GM18870 (cell line): ENCODE measurements around the gene DEPDC4.
A peak's percentile ranks its signal among the peaks of the same experiment; 100 is the strongest.
"Not testable (repeated sequence)": the region's sequence is repeated elsewhere in the genome, so short reads cannot be mapped to it uniquely, and the experiment has no call there.

ENCODE experiments used
- ATAC-seq: cut with Tn5 transposase; IDR thresholded peaks from one replicate; pipeline ENCODE4 v1.9.1; 2021; ENCODE audit warnings: moderate library complexity; ENCODE audit not compliant: unreplicated experiment

The DEPDC4 gene

GRCh38 chr12:100266835-100267602, at the start of gene DEPDC4, which contains the start of gene SCYL2:
TSS of gene DEPDC4 (minus strand) at chr12:100267079. CDS start at chr12:100267076, 3 bp downstream.
TSS of gene SCYL2 (plus strand) at chr12:100267177. CDS start at chr12:100282971, 15,794 bp downstream.
- ATAC-seq = peak; percentile 90

DNA sequence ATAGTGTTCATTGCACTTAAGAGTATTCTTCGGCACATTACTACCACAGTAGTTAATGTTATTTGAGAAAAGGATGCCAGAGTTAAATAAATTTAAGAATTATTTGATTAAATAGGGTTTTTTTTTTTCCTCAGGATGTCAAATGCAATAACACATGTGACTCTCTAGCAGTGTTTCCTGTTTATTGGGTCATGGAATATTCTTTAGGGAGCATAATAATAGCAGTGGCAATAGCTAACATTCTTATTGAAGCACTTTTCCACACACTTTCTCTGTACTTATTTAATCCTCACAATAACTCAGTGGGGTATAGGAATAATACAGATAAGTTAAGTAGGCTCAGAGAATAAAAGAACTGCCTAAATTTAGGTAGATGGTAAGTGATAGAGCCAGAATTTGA, 44.4 kb upstream of the DEPDC4 start:
- ATAC-seq = no peak

DNA sequence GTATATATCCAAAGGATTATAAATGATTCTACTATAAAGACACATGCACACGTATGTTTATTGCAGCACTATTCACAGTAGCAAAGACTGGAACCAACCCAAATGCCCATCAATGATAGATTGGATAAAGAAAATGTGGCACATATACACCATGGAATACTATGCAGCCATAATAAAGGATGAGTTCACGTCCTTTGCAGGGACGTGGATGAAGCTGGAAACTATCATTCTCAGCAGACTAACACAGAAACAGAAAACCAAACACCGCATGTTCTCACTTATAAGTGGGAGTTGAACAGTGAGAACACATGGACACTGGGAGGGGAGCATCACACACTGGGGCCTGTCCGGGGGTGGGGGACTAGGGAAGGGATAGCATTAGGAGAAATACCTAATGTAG, 41.3 kb upstream of the DEPDC4 start:
- ATAC-seq = not testable (repeated sequence)

- not testable (repeated sequence) for ATAC-seq
Observed at GRCh38 chr12:100304334-100304733, 37.5 kb upstream of the DEPDC4 start.

DNA sequence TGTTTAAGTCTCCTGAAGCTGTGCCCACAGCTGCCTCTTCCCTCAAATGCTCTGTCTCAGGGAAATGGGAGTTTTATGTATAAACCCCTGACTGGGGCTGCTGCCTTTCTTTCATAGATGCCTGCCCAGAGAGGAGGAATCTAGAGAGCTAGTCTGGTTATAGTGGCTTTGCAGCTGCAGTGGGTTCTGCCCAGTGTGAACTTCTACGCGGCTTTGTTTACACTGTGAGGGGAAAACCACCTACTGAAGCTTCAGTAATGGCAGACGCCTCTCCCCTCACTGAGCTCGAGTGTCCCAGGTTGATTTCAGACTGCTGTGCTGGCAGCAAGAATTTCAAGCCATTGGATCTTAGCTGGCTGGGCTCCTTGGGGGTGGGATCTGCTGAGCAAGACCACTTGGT, 37.0 kb upstream of the DEPDC4 start:
- ATAC-seq = no peak

- no peak for ATAC-seq
Observed at GRCh38 chr12:100302081-100302480, 35.2 kb upstream of the DEPDC4 start.

DNA sequence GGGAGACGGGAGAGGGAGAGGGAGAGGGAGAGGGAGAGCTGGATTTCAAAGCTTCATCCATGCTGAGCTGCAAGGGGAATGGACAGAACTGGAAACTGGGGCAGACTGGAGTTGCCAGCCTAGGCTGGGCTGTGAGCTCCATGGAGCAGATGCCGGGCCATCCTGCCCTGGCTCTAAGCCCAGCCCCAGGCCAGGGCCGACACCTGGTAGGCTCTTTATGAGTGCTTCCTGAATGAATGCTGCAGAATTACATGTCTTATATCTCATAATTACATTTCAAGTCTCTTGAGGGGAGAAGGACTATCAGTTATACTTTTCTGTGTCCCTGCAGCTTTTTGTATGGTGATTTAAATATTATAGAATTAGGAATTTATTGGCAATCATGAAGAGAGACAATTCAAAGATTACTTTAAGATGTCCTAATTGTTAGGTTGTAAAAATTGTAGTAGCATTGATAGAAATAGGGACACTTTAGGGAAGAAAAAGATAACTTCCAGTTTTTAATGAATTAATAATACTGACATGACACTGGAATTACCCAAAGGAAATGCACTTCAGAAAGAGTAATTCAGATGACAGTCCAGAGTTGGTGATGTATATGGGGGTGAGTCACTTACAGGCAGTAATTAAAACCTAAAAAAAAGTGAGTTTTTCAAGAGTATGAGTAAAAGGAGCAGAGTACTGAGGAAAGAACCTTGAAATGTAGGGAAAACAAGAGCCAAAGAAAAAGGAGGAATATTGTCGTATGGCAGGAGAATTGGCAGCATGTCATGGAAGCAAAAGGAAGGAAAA, 29.1 kb upstream of the DEPDC4 start:
- ATAC-seq = no peak

GRCh38 chr12:100294366-100294765, 27.5 kb upstream of the DEPDC4 start:
- not testable (repeated sequence) for ATAC-seq

- ATAC-seq = no peak
Observed at GRCh38 chr12:100293017-100293416, 26.1 kb upstream of the DEPDC4 start.

GRCh38 chr12:100290016-100290415, 23.1 kb upstream of the DEPDC4 start:
- no peak for ATAC-seq

DNA sequence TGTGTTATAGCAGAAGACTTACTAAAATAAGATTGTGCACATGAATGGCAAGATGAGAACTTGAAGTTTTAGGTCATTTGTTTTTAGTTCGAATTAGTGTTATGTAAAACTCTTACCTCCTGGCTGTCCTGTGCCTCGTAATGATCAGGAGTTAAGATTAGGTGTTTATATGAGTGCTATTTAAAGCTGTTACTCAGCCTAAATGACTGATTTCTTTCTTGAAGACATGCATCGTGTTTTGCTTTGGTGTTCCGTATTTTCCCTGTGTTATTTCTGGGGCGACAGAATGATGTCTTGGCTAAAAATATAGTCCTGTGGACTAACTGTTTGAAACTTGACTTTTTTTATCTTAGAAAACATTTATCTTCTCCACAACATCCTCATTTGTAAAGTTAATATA, 22.2 kb upstream of the DEPDC4 start:
- no peak for ATAC-seq

DNA sequence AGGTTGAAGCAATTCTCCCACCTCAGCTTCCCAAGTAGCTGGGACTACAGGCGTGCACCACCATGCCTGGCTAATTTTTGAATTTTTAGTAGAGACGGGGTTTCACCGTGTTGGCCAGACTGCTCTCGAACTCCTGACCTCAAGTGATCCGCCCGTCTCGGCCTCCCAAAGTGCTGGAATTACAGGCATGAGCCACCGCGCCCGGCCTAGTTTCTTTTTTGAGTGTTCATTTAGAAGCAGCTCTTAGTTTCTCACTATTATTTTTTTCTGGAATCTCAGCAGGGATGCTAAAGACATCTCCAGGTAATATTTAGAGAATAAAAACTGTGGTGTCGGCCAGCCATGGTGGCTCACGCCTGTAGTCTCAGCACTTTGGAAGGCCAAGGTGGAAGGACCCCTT, 17.7 kb upstream of the DEPDC4 start:
- ATAC-seq = not testable (repeated sequence)

DNA sequence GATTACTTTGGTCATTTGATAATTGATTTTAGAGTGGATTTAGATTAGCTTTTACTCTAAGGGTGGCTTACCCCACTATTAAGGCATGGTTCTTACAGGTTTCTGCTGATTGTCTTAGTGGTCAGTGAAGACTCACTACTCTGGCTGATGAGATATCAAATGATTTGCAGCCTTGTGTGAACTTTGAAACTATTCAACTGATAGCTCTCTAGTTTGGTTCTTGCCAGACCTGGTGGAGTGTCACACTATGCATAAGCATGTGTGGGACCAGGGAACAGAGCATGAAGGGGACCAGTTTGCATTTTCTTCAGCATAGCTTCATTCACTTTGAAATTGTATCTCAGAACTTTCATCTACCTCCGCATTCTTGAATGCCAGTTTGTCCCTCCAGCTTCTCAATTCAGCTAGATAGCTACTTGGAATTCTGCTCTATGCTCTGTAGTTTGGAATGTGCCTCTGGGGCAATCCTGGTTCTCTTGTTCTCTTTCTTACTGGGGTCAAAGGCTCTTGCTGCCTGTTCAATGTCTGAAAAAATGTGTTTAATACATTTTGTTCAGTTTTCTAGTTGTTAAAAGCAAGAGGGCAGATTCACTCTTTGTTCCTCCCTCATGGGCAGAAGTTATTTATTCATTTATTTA, 12.8 kb upstream of the DEPDC4 start:
- no peak for ATAC-seq

- no peak for ATAC-seq
Observed at GRCh38 chr12:100279159-100279558, 12.3 kb upstream of the DEPDC4 start.

DNA sequence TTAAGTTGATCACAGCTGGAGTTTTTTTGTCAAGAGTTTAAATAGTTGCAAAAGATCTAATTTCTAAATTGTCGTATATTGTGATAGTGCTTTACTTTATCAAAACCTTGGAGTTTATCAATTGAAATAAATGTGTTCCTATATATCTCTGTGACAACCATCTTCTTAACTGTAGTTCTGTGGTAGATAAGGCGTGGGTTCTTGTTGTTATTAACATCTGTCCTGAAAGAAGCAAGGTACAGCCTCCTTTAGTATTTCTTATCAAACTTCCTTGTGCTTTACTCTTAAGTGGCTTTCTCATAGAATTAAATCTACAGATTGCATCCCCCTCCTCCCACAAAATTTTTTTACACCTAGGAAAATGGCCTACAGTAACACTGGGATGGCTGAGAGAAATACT, 7.4 kb upstream of the DEPDC4 start:
- ATAC-seq = no peak

DNA sequence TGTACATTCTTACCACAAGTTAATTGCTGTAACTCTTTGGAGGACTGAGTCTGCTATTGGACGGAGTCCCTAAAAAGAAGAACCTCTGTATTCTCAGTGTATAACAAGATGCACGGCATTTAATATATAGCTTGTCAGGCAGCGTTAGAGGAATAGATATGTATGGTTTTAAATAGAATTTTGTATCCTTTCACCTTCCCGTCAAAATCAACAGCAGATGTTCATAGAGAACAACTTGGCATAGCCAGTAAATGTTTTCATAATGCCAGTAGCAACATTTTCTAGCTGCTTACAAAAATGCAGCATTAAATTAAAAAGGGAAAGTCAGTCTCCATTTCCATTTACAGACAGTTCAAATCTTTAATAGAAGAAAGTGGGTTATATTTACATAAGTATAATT, 6.9 kb upstream of the DEPDC4 start:
- ATAC-seq = no peak

DNA sequence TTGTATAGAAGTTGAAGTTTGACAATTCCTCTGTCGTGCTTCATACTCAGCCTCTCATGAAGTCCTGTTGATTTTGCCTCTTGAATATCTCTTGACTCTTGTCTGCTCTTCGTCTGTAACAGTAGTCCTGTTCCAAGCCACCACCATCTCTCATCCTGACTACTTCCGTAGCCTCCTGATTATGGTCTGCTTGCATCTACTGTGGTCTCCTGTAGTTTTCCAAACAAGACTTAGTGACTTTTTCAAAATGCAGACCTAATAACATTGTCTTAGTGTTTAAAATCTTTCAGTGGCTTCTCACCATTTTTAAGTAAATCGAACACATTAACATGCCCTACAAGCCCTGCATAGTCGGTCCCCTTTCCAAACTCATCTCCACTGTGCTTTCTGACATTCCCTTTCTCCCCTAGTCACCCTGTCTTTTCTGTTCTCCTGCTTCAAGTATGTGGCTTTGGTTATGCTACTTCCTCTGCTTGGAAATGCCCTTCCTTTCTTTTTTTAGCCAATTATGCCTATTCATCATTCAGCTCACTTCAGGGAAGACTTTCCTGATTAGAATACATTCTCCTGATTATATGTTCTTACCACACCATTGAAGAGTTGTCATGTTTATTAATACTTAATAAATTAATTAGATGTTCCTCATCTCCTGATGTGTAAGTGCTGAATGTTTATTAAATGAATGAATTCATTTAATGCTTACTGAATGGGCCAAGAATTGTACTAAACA, 2.1 kb upstream of the DEPDC4 start:
- no peak for ATAC-seq

- ATAC-seq = no peak
Observed at GRCh38 chr12:100267603-100268281, 863 bp upstream of the DEPDC4 start.

GRCh38 chr12:100266585-100266834, 369 bp downstream of the DEPDC4 start:
- peak; percentile 84 for ATAC-seq

GRCh38 chr12:100265732-100266584, 921 bp downstream of the DEPDC4 start:
- ATAC-seq = peak; percentile 14
